ENCODE measurements around the gene ANKRD33B.

The ANKRD33B gene

GRCh38 chr5:10584714-10585517 is 21.0 kb downstream of the ANKRD33B start:
- peak; percentile 13 for ATAC-seq (ENCODE audit: insufficient read depth, low read depth)
- DNase-seq: no peak
- TF ChIP-seq CTCF (IDR thresholded peaks at IDR 0.05; ENCODE audit: borderline replicate concordance, extremely low read depth, low read length, poor library complexity, severe bottlenecking): no peak
- TF ChIP-seq EZH2 (IDR thresholded peaks at IDR 0.05; ENCODE audit: borderline replicate concordance, low read depth, low read length, severe bottlenecking): no peak
- Histone ChIP-seq H3K4me3 (ENCODE audit: low read depth in 1 of 2, low read length in 2 of 2) (peak overlapping the region in 1 of 2 experiments; percentile 26; a peak in 2 of 4 replicates), H3K4me1 (ENCODE audit: insufficient read depth, low read length) (peaks cover 90% of the 10 kb centered on the region), H3K36me3 (ENCODE audit: insufficient read depth, low read length) (peaks cover 7% of the 10 kb centered on the region; the same call in 1 of the 2 replicates), H3K27ac (ENCODE audit: low read length) (peak overlapping the region; percentile 87), H2AFZ (ENCODE audit: low read depth, low read length) (no peak overlapping the region), H3K79me2 (ENCODE audit: insufficient read depth, low read length) (peaks cover 90% of the 10 kb centered on the region), H3K9ac (ENCODE audit: low read depth, low read length) (peak overlapping the region; percentile 35), H3K27me3 (ENCODE audit: insufficient read depth, low read length, poor library complexity) (no peaks in the 10 kb centered on the region), H3K4me2 (ENCODE audit: insufficient read depth, low read length) (peak overlapping the region; percentile 54), H3K9me3 (ENCODE audit: insufficient read depth, low read length, severe bottlenecking) (no peaks in the 10 kb centered on the region), H4K20me1 (ENCODE audit: insufficient read depth, low read length) (no peaks in the 10 kb centered on the region)

GRCh38 chr5:10585518-10585915 is 21.6 kb downstream of the ANKRD33B start:
- Histone ChIP-seq H3K4me1 (ENCODE audit: insufficient read depth, low read length) (peaks cover 90% of the 10 kb centered on the region), H3K9ac (ENCODE audit: low read depth, low read length) (peak overlapping the region; percentile 11; the same call in 1 of the 2 replicates), H3K4me3 (ENCODE audit: low read depth in 1 of 2, low read length in 2 of 2) (peak overlapping the region in 1 of 2 experiments; percentile 11; a peak in 1 of 4 replicates), H3K36me3 (ENCODE audit: insufficient read depth, low read length) (0 out of 2 replicates have a peak, but pooled peaks cover 7% of the 10 kb centered on the region), H3K9me3 (ENCODE audit: insufficient read depth, low read length, severe bottlenecking) (no peaks in the 10 kb centered on the region), H3K79me2 (ENCODE audit: insufficient read depth, low read length) (peaks cover 90% of the 10 kb centered on the region), H4K20me1 (ENCODE audit: insufficient read depth, low read length) (no peaks in the 10 kb centered on the region), H3K27me3 (ENCODE audit: insufficient read depth, low read length, poor library complexity) (no peaks in the 10 kb centered on the region), H2AFZ (ENCODE audit: low read depth, low read length) (no peak overlapping the region), H3K27ac (ENCODE audit: low read length) (peak overlapping the region; percentile 87), H3K4me2 (ENCODE audit: insufficient read depth, low read length) (peak overlapping the region; percentile 54)
- TF ChIP-seq EZH2 (IDR thresholded peaks at IDR 0.05; ENCODE audit: borderline replicate concordance, low read depth, low read length, severe bottlenecking): no peak
- ATAC-seq (ENCODE audit: insufficient read depth, low read depth) (peak; percentile 85), DNase-seq (peak; percentile 90)

DNA sequence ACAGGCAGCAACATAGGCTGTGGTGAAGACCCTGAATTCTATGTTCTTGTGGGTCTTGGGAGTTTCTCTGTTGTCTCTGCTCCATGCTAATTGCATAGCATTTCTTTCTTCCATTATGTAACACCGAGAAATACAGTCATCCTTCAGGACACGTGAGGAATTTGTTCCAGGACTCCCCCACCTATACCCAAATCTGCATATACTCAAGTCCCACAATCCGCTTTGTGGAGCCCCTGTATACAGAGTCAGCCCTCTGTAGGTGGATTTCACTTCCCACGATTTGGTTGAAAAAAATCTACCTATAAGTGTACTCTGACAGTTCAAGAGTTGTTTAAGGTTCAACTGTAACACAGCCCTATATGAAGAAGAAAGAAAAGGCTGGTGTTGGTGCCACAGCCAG is 22.1 kb downstream of the ANKRD33B start:
- 0 out of 2 replicates have a peak, but pooled peaks cover 7% of the 10 kb centered on the region for H3K36me3 ChIP-seq (ENCODE audit: insufficient read depth, low read length)
- ATAC-seq (ENCODE audit: insufficient read depth, low read depth) (peak; percentile 27; the same call in 2 of the 3 replicates), DNase-seq (no peak)
- peak overlapping the region; percentile 54; the same call in 1 of the 2 replicates for H3K4me2 ChIP-seq (ENCODE audit: insufficient read depth, low read length)
- H3K27me3 ChIP-seq (ENCODE audit: insufficient read depth, low read length, poor library complexity): no peaks in the 10 kb centered on the region
- no peak overlapping the region for H2AFZ ChIP-seq (ENCODE audit: low read depth, low read length)
- H3K9me3 ChIP-seq (ENCODE audit: insufficient read depth, low read length, severe bottlenecking): no peaks in the 10 kb centered on the region
- peaks cover 90% of the 10 kb centered on the region for H3K79me2 ChIP-seq (ENCODE audit: insufficient read depth, low read length)
- H3K27ac ChIP-seq (ENCODE audit: low read length): peak overlapping the region; percentile 87
- H3K4me3 ChIP-seq (ENCODE audit: low read depth in 1 of 2, low read length in 2 of 2): peak overlapping the region in 1 of 2 experiments; percentile 11; a peak in 1 of 4 replicates
- TF ChIP-seq EZH2 (IDR thresholded peaks at IDR 0.05; ENCODE audit: borderline replicate concordance, low read depth, low read length, severe bottlenecking): no peak
- no peak for TF ChIP-seq CTCF (IDR thresholded peaks at IDR 0.05; ENCODE audit: borderline replicate concordance, extremely low read depth, low read length, poor library complexity, severe bottlenecking)
- peak overlapping the region; percentile 11; the same call in 1 of the 2 replicates for H3K9ac ChIP-seq (ENCODE audit: low read depth, low read length)
- H3K4me1 ChIP-seq (ENCODE audit: insufficient read depth, low read length): peaks cover 90% of the 10 kb centered on the region
- H4K20me1 ChIP-seq (ENCODE audit: insufficient read depth, low read length): no peaks in the 10 kb centered on the region

DNA sequence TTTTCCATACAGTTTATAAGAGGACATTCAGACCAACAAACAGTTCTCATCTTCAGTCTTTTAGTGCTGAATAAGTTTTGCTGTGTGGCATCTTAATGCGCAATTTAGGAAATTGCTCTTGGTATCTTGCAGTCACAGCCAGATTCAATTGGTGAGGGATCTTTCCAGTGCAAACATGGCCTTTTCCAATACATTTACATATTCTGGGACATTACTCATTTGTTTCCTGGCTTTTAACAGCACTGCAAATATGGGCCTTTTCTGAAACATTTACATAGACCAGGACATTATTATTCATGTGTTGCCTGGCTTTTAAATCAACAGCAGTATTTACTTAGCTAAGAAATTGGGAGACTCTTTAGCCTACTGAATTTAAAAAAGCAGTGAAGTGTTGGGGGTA is 22.7 kb downstream of the ANKRD33B start:
- no peak for ATAC-seq (ENCODE audit: insufficient read depth, low read depth)
- H3K4me1 ChIP-seq (ENCODE audit: insufficient read depth, low read length): peaks cover 90% of the 10 kb centered on the region
- H3K4me2 ChIP-seq (ENCODE audit: insufficient read depth, low read length): no peak overlapping the region
- 0 out of 2 replicates have a peak, but pooled peaks cover 7% of the 10 kb centered on the region for H3K36me3 ChIP-seq (ENCODE audit: insufficient read depth, low read length)
- DNase-seq: no peak
- peak overlapping the region; percentile 87 for H3K27ac ChIP-seq (ENCODE audit: low read length)
- no peak overlapping the region for H3K4me3 ChIP-seq (ENCODE audit: low read depth in 1 of 2, low read length in 2 of 2)
- H3K79me2 ChIP-seq (ENCODE audit: insufficient read depth, low read length): peaks cover 90% of the 10 kb centered on the region
- no peak overlapping the region for H2AFZ ChIP-seq (ENCODE audit: low read depth, low read length)
- no peak overlapping the region for H3K9ac ChIP-seq (ENCODE audit: low read depth, low read length)
- no peaks in the 10 kb centered on the region for H3K9me3 ChIP-seq (ENCODE audit: insufficient read depth, low read length, severe bottlenecking)
- no peaks in the 10 kb centered on the region for H4K20me1 ChIP-seq (ENCODE audit: insufficient read depth, low read length)
- TF ChIP-seq CTCF (IDR thresholded peaks at IDR 0.05; ENCODE audit: borderline replicate concordance, extremely low read depth, low read length, poor library complexity, severe bottlenecking): no peak
- TF ChIP-seq EZH2 (IDR thresholded peaks at IDR 0.05; ENCODE audit: borderline replicate concordance, low read depth, low read length, severe bottlenecking): no peak
- H3K27me3 ChIP-seq (ENCODE audit: insufficient read depth, low read length, poor library complexity): no peaks in the 10 kb centered on the region

Measured in DND-41 (cell line).